Measurements from ENCODE around the gene NID2.

The NID2 gene

GRCh38 chr14:51960866-51961265, 108.0 kb downstream of the NID2 start:
- DNase-seq (ENCODE audit: insufficient read length) (no peak), FAIRE-seq (no peak)
- no peak for TF ChIP-seq TAF1 (IDR thresholded peaks at IDR 0.05; ENCODE audit: borderline replicate concordance, low read depth, low read length)
- TF ChIP-seq POLR2A (IDR thresholded peaks at IDR 0.05; ENCODE audit: low read depth, low read length) = no peak
- no peak for TF ChIP-seq POLR2AphosphoS5 (IDR thresholded peaks at IDR 0.05; ENCODE audit: low read depth, low read length)

GRCh38 chr14:51959928-51960327, 108.9 kb downstream of the NID2 start:
- DNase-seq (ENCODE audit: insufficient read length) (no peak), FAIRE-seq (no peak)
- TF ChIP-seq TAF1 (IDR thresholded peaks at IDR 0.05; ENCODE audit: borderline replicate concordance, low read depth, low read length) (no peak), POLR2A (IDR thresholded peaks at IDR 0.05; ENCODE audit: low read depth, low read length) (no peak), POLR2AphosphoS5 (IDR thresholded peaks at IDR 0.05; ENCODE audit: low read depth, low read length) (no peak)

GRCh38 chr14:51957950-51958349, 110.9 kb downstream of the NID2 start:
- DNase-seq (ENCODE audit: insufficient read length) = no peak
- TF ChIP-seq TAF1 (IDR thresholded peaks at IDR 0.05; ENCODE audit: borderline replicate concordance, low read depth, low read length) (no peak), POLR2AphosphoS5 (IDR thresholded peaks at IDR 0.05; ENCODE audit: low read depth, low read length) (no peak), POLR2A (IDR thresholded peaks at IDR 0.05; ENCODE audit: low read depth, low read length) (no peak)
- FAIRE-seq = no peak

All from GM12892 (cell line).